GM18508 (cell line): ENCODE results near the gene MXD4.

Experiments
- ATAC-seq: cut with Tn5 transposase; IDR thresholded peaks from one replicate; pipeline ENCODE4 v1.9.1; 2021; ENCODE audit warnings: moderate number of reproducible peaks; ENCODE audit not compliant: insufficient read depth, unreplicated experiment

MXD4 gene

GRCh38 chr4:2265113-2266110, 3.5 kb upstream of the MXD4 start:
- ATAC-seq, result no peak

DNA sequence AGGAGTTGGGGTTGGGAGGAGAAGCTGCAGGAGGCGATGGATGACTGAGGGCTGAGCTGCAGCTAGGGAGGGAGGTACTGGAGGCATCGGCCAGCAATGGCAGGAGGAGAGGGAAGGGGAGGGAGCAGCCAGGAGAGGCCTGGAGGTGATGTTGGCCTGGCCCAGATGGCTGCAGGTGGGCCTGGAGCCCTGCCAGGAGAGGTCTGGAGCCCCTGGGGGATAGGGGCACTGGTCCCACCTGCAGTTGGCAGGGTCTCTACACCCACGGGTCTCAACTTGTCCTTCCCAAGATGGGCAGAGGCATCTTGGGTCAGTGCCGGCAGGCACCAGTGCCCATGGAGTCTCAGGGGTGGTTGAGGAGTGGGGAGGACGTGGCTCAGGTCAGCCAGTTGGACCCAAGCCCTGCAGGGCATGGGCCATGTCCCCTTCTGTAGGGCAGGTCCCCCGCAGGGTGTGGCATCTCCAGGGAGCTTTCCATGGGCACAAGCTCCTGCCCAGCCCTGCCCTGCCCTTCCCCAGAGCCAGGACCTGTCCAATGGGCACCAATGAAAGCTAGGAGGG, 2.7 kb upstream of the MXD4 start:
- no peak for ATAC-seq

DNA sequence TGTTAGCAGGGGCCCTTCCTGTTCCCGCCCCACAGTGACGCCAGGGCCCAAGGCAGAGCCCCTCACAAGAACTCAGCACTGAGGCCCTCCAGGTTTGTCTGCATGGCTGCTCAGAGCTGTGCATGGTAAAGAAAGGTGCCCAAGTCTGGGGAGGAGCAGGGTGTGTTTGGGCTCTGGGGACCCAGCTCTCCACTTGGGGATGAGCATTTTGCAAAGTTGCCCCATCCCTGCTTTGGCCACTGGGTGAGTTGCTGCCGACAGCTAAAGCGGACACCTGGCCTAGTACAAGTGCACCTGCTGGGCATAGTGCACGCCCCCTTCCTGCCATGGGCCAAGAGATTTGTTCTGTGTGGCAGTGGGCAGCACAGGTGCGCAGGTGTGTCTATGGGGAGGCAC, 2.0 kb upstream of the MXD4 start:
- no peak for ATAC-seq

GRCh38 chr4:2262944-2263250, 988 bp upstream of the MXD4 start:
- ATAC-seq, result no peak

DNA sequence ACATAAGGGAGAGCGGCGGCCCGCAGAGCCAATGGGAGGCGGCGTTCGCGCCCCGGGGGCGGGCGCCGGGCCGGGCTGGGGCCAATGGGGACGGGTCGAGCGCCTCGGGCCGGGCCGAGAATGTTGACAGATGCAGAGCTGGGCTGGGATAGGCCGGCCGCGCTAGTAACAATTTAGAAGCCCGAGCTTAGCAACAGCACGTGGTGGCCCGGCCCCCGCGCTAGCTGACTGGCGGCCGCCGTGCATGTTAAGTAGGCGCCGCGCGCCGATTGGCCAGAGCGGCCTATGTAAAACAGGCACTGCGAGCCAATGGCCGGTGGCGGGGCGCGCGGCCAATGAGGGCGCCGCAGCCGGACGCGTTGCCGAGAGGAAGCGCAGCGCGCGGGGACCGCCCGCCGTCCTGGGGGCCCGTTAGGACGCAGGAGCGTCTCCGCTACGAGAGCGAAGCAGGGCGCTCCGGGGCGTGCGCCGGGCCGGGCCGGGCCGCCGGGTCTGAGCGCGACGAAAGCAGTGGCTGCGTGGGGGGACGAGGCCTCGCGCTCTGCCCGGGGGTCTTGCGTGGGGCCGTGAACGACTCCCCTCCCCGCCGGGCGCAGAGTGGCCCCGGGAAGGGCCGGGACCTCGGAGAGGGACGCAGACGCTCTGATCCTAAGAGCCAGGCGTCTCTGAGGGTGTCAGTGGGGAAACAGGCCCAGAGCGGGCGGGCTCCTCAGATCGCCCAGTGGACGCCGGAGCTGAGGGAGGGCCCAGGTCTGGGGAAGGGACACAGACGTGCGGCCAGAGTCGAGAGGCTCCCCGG, 435 bp upstream of the MXD4 start:
- peak; percentile 77 for ATAC-seq

GRCh38 chr4:2261110-2261852, 628 bp downstream of the MXD4 start:
- no peak for ATAC-seq

- no peak for ATAC-seq
These were observed 1.4 kb downstream of the MXD4 start for GRCh38 chr4:2260344-2261109.

GRCh38 chr4:2259541-2260343, 2.2 kb downstream of the MXD4 start:
- no peak for ATAC-seq

DNA sequence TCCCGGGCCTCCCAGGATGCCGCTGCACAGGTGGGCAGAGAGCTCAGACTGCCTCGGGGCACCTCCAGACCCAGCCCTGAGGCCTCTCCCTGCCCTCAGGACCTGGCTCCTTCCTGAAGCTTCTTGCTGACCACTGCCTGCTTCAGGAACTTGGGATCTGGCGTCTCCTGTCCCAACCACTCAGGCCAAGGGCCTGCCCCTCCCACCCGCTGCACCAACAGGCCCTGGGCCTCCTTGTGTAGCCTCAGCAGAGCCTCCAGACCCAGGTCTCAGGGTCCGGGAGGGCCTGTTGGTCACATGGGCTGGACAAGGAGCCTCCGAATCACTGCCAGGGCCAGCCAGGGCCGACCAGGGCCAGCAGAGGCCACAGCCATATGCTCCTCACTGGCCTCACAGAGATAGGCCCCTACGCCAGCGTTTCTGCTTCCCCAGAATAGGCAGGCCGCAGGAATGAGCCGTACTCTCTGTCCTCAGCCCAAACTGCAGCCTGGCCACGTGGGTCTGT, 2.8 kb downstream of the MXD4 start:
- ATAC-seq, result no peak

DNA sequence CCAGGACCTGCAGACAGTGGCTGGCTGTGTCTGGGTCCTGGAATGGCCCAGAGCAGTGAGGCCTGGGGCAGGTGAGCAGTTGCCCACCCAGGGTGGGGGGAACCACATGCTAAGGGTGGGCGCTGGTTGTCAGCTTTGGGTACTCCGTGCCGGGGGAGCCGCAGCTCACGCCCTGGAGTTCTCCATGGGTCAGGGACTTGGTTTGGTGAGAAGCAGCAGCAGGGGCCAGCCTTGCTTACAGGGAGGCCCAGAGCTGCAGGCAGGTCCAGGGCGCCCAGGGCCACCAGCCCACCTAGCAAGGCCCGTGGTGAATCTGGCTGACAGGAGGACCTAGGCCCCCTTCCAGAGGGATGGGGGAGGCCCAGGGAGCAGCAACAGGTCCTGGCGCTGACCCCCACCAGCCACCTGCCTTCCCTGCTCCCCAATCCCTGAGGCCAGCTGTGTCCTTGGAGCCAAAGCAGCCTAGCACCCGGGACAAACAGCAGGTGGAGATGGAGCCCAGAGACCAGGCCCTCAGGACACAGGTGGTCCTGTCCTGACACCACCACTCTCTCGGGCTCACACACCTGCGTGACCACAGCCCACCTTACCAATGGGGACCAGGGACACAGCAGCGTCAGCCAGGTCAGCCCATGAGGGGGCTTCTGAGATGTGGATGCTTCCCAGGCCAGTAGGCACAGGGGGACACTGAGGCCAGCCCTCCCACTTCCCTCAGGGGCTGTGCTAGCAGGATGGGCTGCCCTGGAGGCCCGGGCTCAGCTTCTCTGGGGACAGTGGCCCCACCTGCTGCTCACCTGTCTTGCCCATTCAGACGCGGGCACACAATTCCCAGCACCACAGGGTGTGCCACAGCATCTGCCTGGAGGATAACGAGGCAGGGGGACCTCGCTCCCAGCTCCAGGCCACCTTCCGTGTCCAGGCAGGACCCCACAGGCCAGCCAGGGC, 3.5 kb downstream of the MXD4 start:
- no peak for ATAC-seq

- no peak for ATAC-seq
These were observed 4.4 kb downstream of the MXD4 start for GRCh38 chr4:2257361-2258081.

DNA sequence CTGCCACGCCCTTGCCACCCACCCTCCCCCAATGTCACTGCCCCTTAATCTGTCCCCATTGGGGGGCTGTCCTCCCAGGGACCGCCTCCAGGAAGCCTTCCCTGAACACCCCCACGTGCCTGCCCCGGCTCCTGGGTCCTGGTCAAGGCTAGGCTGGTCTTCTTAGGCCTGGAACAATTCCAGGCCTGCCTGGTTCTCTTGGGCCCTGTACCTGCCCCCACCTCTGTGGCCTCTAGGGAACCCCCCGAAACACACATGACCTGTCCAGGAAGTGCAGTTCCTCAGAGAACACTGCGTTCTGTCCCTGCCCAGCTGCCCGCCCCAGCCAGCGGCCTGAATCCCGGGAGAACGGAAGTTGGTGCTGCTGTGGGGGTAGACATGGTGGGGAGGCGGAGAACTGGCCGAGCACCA, 5.1 kb downstream of the MXD4 start:
- ATAC-seq, result no peak

DNA sequence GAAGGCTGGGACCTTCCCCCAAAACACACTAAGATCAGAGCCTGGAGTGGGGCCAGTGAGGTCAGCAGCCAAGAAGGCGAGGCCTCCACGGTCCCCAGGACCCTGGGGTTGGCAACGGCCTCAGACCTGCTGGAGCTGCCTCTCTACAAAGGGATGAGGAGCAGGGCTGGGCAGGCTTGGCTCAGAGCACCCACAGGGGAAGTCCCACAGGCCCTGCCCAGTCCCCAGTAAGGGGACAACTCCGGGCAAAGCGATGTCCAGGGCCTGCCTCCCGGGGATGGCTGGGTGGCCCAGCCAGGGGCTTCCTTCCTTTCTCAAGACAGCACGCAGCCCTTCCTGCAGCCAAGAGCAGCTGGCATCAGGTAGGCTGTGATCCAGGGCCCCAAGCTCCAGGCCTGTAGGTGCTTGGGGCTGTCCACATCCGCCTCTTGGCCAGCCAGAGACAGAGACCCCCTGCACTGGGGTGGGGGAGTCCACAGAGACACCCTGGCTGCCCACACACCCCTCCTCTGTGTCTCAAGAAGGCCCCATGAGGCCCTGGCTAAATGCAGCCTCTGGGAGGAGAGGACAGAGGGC, 5.7 kb downstream of the MXD4 start:
- ATAC-seq, result no peak

DNA sequence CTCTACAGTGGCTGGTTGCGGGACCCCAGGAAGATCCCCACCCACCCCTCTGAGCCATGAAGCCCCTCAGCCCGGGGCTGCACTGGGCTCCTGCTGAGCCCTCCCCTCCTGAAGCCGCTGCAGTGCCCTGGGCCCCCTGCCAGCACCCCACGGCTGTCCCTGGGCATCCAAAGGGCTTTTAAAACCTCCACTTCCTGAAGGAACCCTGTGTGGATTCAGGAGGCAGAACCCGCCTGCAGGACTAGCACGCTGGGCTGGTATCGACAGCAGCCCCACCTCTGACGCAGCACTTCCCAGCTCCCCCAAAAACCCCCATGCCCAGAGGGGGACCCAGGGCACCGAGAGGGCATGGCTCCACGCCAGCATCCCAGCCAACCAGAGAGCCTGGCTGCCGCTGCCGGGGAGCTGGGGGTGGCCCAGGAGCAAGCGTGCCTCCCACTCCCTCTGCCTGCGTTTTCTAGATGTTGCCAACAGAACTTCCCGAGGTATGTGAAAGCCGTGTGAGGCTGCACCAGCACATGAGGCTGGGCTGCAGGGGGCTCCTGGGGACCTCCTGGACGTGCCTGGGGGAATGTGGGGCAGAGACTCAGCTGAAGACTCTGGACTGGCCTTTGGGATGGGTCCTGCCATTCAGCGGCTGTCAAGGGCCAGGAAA, 6.3 kb downstream of the MXD4 start:
- no peak for ATAC-seq

- ATAC-seq, result no peak
These were observed 7.0 kb downstream of the MXD4 start for GRCh38 chr4:2254665-2255500.
